Measurements from ENCODE around the gene S100A10.

The S100A10 gene

GRCh38 chr1:151934048-151934493 is 59.6 kb downstream of the S100A10 start:
- no peaks in the 10 kb centered on the region for H3K36me3 Mint-ChIP-seq (ENCODE audit: low read depth)
- H3K4me3 Mint-ChIP-seq, result no peak overlapping the region
- H3K4me1 Mint-ChIP-seq, result peaks cover 18% of the 10 kb centered on the region
- H3K27me3 Mint-ChIP-seq (ENCODE audit: low read depth), result peaks cover 20% of the 10 kb centered on the region
- peaks cover 4% of the 10 kb centered on the region for H3K9me3 Mint-ChIP-seq
- TF ChIP-seq CTCF (IDR thresholded peaks at IDR 0.05; ENCODE audit: unreplicated experiment in 3 of 3), result peak; percentile 89 to 92 (median 90)
- peak overlapping the region in 1 of 3 experiments; percentile 10 for H3K27ac Mint-ChIP-seq
